ENCODE data around the gene BCL7C.
"Not testable (repeated sequence)": the region's sequence is repeated elsewhere in the genome, so short reads cannot be mapped to it uniquely, and the experiment has no call there.

Gene BCL7C

GRCh38 chr16:30893744-30894539, at the start of gene BCL7C:
Gene BCL7C, minus strand, starts transcription at chr16:30894077. Its CDS starts 133 bp downstream, at chr16:30893944.
- TF ChIP-seq CTCF (IDR thresholded peaks at IDR 0.05; ENCODE audit: low read depth, low read length): peak; percentile 34
- DNase-seq (ENCODE audit: extremely low read depth, low read depth): peak; percentile 78

GRCh38 chr16:30942426-30942806, 48.5 kb upstream of the BCL7C start:
- TF ChIP-seq CTCF (IDR thresholded peaks at IDR 0.05; ENCODE audit: low read depth, low read length): no peak
- no peak for DNase-seq (ENCODE audit: extremely low read depth, low read depth)

GRCh38 chr16:30941600-30942425, 47.9 kb upstream of the BCL7C start:
- no peak for DNase-seq (ENCODE audit: extremely low read depth, low read depth)
- peak; percentile 89 for TF ChIP-seq CTCF (IDR thresholded peaks at IDR 0.05; ENCODE audit: low read depth, low read length)

- DNase-seq (ENCODE audit: extremely low read depth, low read depth): not testable (repeated sequence)
These were observed 45.7 kb upstream of the BCL7C start for GRCh38 chr16:30939571-30939970.

- DNase-seq (ENCODE audit: extremely low read depth, low read depth): no peak
- no peak for TF ChIP-seq CTCF (IDR thresholded peaks at IDR 0.05; ENCODE audit: low read depth, low read length)
These were observed 43.8 kb upstream of the BCL7C start for GRCh38 chr16:30937692-30938091.

- no peak for DNase-seq (ENCODE audit: extremely low read depth, low read depth)
These were observed 41.1 kb upstream of the BCL7C start for GRCh38 chr16:30934827-30935557.

More at GRCh38 chr16:30934827-30935557, 41.1 kb upstream of the BCL7C start:
- TF ChIP-seq CTCF (IDR thresholded peaks at IDR 0.05; ENCODE audit: low read depth, low read length): peak; percentile 53

All from AG09319 (cell line).